ENCODE results near the gene PI4K2A. TPM values are rescaled to one million over a fixed set of nuclear protein-coding genes. Genes with fewer than 3 reads are reported as not detected.
"Not testable (repeated sequence)": the region's sequence is repeated elsewhere in the genome, so short reads cannot be mapped to it uniquely, and the experiment has no call there.

The PI4K2A gene
- total and polyA plus RNA-seq, 9 donors, result 6.7 to 12.0 (median 9.8) TPM

- no peak for DNase-seq
- H3K27me3 ChIP-seq (ENCODE audit: control insufficient read depth, insufficient read depth, low read length), result no peaks in the 10 kb centered on the region
- no peaks in the 10 kb centered on the region for H3K9me3 ChIP-seq (replicated peaks; ENCODE audit: control insufficient read depth, low read depth, low read length)
- no peak overlapping the region for H3K4me3 ChIP-seq (ENCODE audit: low read length)
- WGBS (ENCODE audit: insufficient coverage), result 100% methylated on average over 1 of the region's 5 CpGs
- H3K36me3 ChIP-seq (ENCODE audit: control insufficient read depth, insufficient read depth, low read length), result no peaks in the 10 kb centered on the region
- peaks cover 43% of the 10 kb centered on the region for H3K4me1 ChIP-seq (ENCODE audit: control insufficient read depth, insufficient read depth, low read length)
- H3K27ac ChIP-seq (ENCODE audit: low read length), result no peak overlapping the region
Measured at GRCh38 chr10:97684866-97685394, 44.5 kb downstream of the PI4K2A start.

DNA sequence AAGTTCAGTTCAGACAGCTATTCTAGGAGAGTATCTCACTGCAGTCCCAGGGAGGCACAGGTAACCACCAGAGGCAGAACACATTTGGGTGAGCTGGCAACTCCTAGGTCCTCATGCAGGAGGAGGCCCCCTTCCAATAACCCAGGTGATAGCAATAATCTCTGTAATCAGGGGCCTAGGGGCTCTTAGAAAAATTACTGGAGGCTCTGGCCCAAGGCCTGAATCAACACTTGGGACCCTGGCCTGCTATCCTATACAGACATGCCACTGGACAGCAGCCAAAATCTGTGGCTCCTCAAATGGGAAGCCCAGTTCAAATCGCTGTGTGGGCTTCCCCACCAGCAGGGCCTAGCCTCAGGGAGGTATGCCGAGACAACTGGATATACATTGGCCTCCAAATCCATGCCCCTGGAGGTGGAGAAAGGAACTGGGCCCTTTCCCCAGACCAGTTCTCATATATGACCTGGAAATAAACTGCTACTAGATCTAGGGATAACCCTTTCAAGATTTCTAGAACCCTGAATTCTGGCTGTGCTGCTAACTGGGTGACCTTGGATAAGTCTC, 45.0 kb downstream of the PI4K2A start:
- WGBS (ENCODE audit: insufficient coverage), result 50% methylated on average over 2 of the region's 2 CpGs
- DNase-seq, result peak; percentile 38
- Histone ChIP-seq H3K4me1 (ENCODE audit: control insufficient read depth, insufficient read depth, low read length) (peaks cover 43% of the 10 kb centered on the region), H3K27ac (ENCODE audit: low read length) (peak overlapping the region; percentile 62), H3K36me3 (ENCODE audit: control insufficient read depth, insufficient read depth, low read length) (no peaks in the 10 kb centered on the region), H3K27me3 (ENCODE audit: control insufficient read depth, insufficient read depth, low read length) (no peaks in the 10 kb centered on the region), H3K4me3 (ENCODE audit: low read length) (no peak overlapping the region), H3K9me3 (replicated peaks; ENCODE audit: control insufficient read depth, low read depth, low read length) (no peaks in the 10 kb centered on the region)

DNA sequence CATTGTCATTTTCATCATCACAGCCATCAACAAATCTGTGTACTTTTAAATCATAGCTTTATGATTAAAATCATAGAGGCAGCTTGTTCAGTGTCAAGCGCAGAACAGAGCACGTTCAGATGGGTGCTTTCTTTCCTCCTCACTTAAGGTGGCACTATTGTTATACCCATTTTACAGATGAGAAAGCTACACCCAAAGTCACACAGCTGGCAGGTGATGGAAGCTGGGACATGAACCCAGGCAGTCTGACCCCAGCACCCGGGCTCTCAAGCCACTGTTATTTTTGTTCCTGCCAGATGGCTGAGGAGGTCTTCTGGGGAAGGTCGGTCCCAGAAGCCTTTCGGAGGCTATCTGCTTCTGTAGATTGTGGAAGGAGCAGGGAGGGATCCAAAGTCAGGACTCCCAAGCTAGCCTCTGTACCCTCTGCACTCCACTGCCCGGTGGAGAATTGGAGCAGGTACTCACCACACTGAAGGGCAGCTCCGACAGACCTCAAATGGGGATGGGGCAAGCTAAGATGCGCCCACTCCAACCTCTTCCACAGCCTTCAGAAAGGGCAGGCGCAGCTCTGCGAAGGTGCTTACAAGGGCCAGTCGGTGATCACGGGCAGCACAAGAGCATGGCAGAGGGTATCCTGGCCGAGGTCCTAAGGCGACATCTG, 46.0 kb downstream of the PI4K2A start:
- DNase-seq, result peak; percentile 32
- Histone ChIP-seq H3K36me3 (ENCODE audit: control insufficient read depth, insufficient read depth, low read length) (no peaks in the 10 kb centered on the region), H3K27me3 (ENCODE audit: control insufficient read depth, insufficient read depth, low read length) (no peaks in the 10 kb centered on the region), H3K9me3 (replicated peaks; ENCODE audit: control insufficient read depth, low read depth, low read length) (no peaks in the 10 kb centered on the region), H3K27ac (ENCODE audit: low read length) (peak overlapping the region; percentile 90), H3K4me1 (ENCODE audit: control insufficient read depth, insufficient read depth, low read length) (peaks cover 43% of the 10 kb centered on the region), H3K4me3 (ENCODE audit: low read length) (peak overlapping the region; percentile 72)
- WGBS (ENCODE audit: insufficient coverage), result 10% methylated on average over 9 of the region's 14 CpGs

GRCh38 chr10:97686962-97687784, 46.7 kb downstream of the PI4K2A start, which contains the start of gene AVPI1:
AVPI1 (minus strand) TSS chr10:97687241; CDS start chr10:97679905, 7,336 bp downstream.
- Histone ChIP-seq H3K4me3 (ENCODE audit: low read length) (peak within 1 kb of the TSS; percentile 72), H3K27ac (ENCODE audit: low read length) (peak within 1 kb of the TSS; percentile 93), H3K9me3 (replicated peaks; ENCODE audit: control insufficient read depth, low read depth, low read length) (no peaks in the 10 kb centered on the region), H3K4me1 (ENCODE audit: control insufficient read depth, insufficient read depth, low read length) (peaks cover 40% of the 10 kb centered on the region), H3K27me3 (ENCODE audit: control insufficient read depth, insufficient read depth, low read length) (no peaks in the 10 kb centered on the region), H3K36me3 (ENCODE audit: control insufficient read depth, insufficient read depth, low read length) (no peaks in the 10 kb centered on the region)
- peak; percentile 97 for DNase-seq
- WGBS (ENCODE audit: insufficient coverage), result under 1% methylated on average over 72 of the region's 78 CpGs

- H3K4me1 ChIP-seq (ENCODE audit: control insufficient read depth, insufficient read depth, low read length), result peaks cover 40% of the 10 kb centered on the region
- DNase-seq, result peak; percentile 22
- peak overlapping the region; percentile 93 for H3K27ac ChIP-seq (ENCODE audit: low read length)
- no peaks in the 10 kb centered on the region for H3K36me3 ChIP-seq (ENCODE audit: control insufficient read depth, insufficient read depth, low read length)
- H3K9me3 ChIP-seq (replicated peaks; ENCODE audit: control insufficient read depth, low read depth, low read length), result no peaks in the 10 kb centered on the region
- H3K27me3 ChIP-seq (ENCODE audit: control insufficient read depth, insufficient read depth, low read length), result no peaks in the 10 kb centered on the region
- WGBS (ENCODE audit: insufficient coverage), result 23% methylated on average over 11 of the region's 14 CpGs
- peak overlapping the region; percentile 72 for H3K4me3 ChIP-seq (ENCODE audit: low read length)
Measured at GRCh38 chr10:97687785-97688781, 47.6 kb downstream of the PI4K2A start.

DNA sequence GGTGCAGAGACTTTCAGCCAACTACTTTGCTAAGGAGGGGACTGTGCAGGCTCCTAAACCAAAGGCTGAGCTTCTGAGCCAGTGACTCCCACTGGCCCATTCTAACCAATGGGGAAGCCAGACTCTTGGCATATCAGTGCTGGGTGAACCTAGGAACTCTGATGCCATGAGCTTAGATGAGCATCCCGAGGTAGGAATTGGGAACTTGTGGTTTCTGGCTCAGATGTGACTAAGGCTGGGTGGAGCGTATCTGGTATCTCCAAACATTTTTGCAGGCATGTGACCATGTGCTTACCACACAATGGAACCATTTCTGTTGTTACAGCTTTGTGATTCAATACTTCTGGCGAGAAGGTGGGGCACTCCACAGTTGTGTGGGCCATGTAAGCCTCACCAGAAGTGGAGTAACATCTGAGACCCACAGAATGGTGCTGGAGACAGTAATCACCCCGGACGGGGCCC, 49.1 kb downstream of the PI4K2A start:
- no peak for DNase-seq
- Histone ChIP-seq H3K4me3 (ENCODE audit: low read length) (no peak overlapping the region), H3K27me3 (ENCODE audit: control insufficient read depth, insufficient read depth, low read length) (no peaks in the 10 kb centered on the region), H3K9me3 (replicated peaks; ENCODE audit: control insufficient read depth, low read depth, low read length) (peaks cover 2% of the 10 kb centered on the region), H3K27ac (ENCODE audit: low read length) (no peak overlapping the region), H3K4me1 (ENCODE audit: control insufficient read depth, insufficient read depth, low read length) (peaks cover 29% of the 10 kb centered on the region), H3K36me3 (ENCODE audit: control insufficient read depth, insufficient read depth, low read length) (no peaks in the 10 kb centered on the region)
- WGBS (ENCODE audit: insufficient coverage), result 74% methylated on average over 3 of the region's 5 CpGs

GRCh38 chr10:97690133-97690532, 49.7 kb downstream of the PI4K2A start:
- Histone ChIP-seq H3K27me3 (ENCODE audit: control insufficient read depth, insufficient read depth, low read length) (no peaks in the 10 kb centered on the region), H3K36me3 (ENCODE audit: control insufficient read depth, insufficient read depth, low read length) (no peaks in the 10 kb centered on the region), H3K9me3 (replicated peaks; ENCODE audit: control insufficient read depth, low read depth, low read length) (peaks cover 2% of the 10 kb centered on the region), H3K4me1 (ENCODE audit: control insufficient read depth, insufficient read depth, low read length) (peaks cover 28% of the 10 kb centered on the region), H3K4me3 (ENCODE audit: low read length) (no peak overlapping the region), H3K27ac (ENCODE audit: low read length) (no peak overlapping the region)
- WGBS (ENCODE audit: insufficient coverage), result no CpG with 5 or more reads among the region's 3 CpGs
- DNase-seq, result no peak

DNA sequence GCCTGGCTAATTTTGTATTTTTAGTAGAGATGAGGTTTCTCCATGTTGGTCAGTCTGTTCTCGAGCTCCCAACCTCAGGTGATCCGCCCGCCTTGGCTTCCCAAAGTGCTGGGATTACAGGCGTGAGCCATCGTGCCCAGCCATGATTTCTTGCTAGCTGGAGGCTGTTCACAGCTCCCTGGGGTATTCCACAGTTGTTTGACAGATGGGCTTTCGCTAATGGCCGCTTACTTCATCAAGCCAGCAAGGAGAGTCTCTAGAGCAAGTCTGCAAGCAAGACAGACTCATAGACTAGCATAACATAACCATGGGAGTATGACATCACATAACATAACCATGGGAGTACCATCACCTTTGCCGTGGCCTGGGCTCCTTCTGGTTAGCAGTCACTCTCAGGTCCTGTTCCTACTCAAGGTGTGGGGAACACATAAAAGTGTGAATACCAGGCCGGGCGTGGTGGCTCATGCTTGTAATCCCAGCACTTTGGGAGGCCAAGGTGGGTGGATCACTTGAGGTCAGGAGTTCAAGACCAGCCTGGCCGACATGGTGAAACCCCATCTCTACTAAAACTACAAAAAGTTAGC, 57.7 kb downstream of the PI4K2A start:
- WGBS (ENCODE audit: insufficient coverage), result 61% methylated on average over 7 of the region's 11 CpGs
- not testable (repeated sequence) for H3K9me3 ChIP-seq (replicated peaks; ENCODE audit: control insufficient read depth, low read depth, low read length); H3K4me3 ChIP-seq (ENCODE audit: low read length); H3K4me1 ChIP-seq (ENCODE audit: control insufficient read depth, insufficient read depth, low read length); H3K27ac ChIP-seq (ENCODE audit: low read length); H3K27me3 ChIP-seq (ENCODE audit: control insufficient read depth, insufficient read depth, low read length); H3K36me3 ChIP-seq (ENCODE audit: control insufficient read depth, insufficient read depth, low read length); DNase-seq

DNA sequence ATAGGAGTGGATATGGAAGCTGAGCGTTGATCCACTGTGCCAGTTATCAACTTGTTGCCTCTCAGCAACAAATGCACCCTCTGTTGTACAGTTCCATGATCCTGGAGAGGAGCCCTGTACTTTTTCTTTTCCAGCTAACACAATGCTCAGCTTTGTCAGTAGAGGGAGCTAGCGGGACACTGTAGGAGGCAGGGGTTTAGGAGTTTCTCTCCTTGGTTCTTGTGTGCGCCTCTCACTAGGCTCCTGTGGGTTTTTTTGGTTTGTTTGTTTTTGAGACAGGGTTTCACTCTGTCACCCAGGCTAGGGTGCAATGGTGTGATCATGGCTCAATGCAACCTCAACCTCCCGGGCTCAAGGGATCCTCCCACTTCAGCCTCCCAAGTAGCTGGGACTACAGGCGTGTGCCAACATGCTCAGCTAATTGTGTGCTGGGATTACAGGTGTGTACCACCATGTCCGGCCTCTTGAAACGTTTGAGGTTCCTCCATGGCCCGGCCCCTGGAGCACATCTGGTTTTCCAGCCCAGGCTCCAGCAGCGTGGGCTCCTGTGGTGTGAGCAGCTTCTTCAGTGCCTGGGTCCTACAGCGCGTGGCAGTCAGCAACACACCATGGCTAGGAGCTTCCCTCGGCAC, 61.1 kb downstream of the PI4K2A start:
- Histone ChIP-seq H3K36me3 (ENCODE audit: control insufficient read depth, insufficient read depth, low read length) (no peaks in the 10 kb centered on the region), H3K4me3 (ENCODE audit: low read length) (no peak overlapping the region), H3K27ac (ENCODE audit: low read length) (no peak overlapping the region), H3K9me3 (replicated peaks; ENCODE audit: control insufficient read depth, low read depth, low read length) (no peaks in the 10 kb centered on the region), H3K27me3 (ENCODE audit: control insufficient read depth, insufficient read depth, low read length) (no peaks in the 10 kb centered on the region), H3K4me1 (ENCODE audit: control insufficient read depth, insufficient read depth, low read length) (no peaks in the 10 kb centered on the region)
- DNase-seq, result peak; percentile 85
- 62% methylated on average over 7 of the region's 12 CpGs for WGBS (ENCODE audit: insufficient coverage)
